Stimulated activated CD4-positive, alpha-beta T cell treated with anti-CD3 and anti-CD28 coated beads, Interleukin-2, amount 100 ng/mL, for 4 hours (primary cell): ENCODE measurements around the gene FRS2.

ENCODE experiments used
- DNase-seq: peaks from one replicate; pipeline ENCODE4 v3.0.0-alpha.2; 2020; ENCODE audit warnings: low read depth

Gene FRS2

GRCh38 chr12:69502345-69503081 lies 32.3 kb downstream of the FRS2 start:
- no peak for DNase-seq

- no peak for DNase-seq
Measured at GRCh38 chr12:69508091-69508490, 37.9 kb downstream of the FRS2 start.

- no peak for DNase-seq
Measured at GRCh38 chr12:69508621-69509020, 38.4 kb downstream of the FRS2 start.

GRCh38 chr12:69509308-69509736 lies 39.1 kb downstream of the FRS2 start:
- no peak for DNase-seq

- DNase-seq = no peak
Measured at GRCh38 chr12:69509904-69510827, 40.0 kb downstream of the FRS2 start.

GRCh38 chr12:69511016-69511415 lies 40.8 kb downstream of the FRS2 start:
- no peak for DNase-seq

GRCh38 chr12:69511469-69512267 lies 41.5 kb downstream of the FRS2 start:
- no peak for DNase-seq

GRCh38 chr12:69512820-69513219 lies 42.6 kb downstream of the FRS2 start:
- no peak for DNase-seq

- DNase-seq = no peak
Measured at GRCh38 chr12:69513297-69513696, 43.1 kb downstream of the FRS2 start.

GRCh38 chr12:69514111-69514510 lies 43.9 kb downstream of the FRS2 start:
- DNase-seq = no peak

GRCh38 chr12:69514845-69515244 lies 44.7 kb downstream of the FRS2 start:
- no peak for DNase-seq

- no peak for DNase-seq
Measured at GRCh38 chr12:69515394-69515930, 45.3 kb downstream of the FRS2 start.

GRCh38 chr12:69516950-69517349 lies 46.8 kb downstream of the FRS2 start:
- no peak for DNase-seq

- DNase-seq = no peak
Measured at GRCh38 chr12:69517406-69517805, 47.2 kb downstream of the FRS2 start.

- DNase-seq = no peak
Measured at GRCh38 chr12:69519871-69520270, 49.7 kb downstream of the FRS2 start.

- no peak for DNase-seq
Measured at GRCh38 chr12:69523433-69524330, 53.5 kb downstream of the FRS2 start.

- no peak for DNase-seq
Measured at GRCh38 chr12:69524331-69524630, 54.1 kb downstream of the FRS2 start.

- no peak for DNase-seq
Measured at GRCh38 chr12:69524755-69525469, 54.7 kb downstream of the FRS2 start.

- DNase-seq = no peak
Measured at GRCh38 chr12:69527506-69528272, 57.5 kb downstream of the FRS2 start.

- DNase-seq = no peak
Measured at GRCh38 chr12:69529021-69529420, 58.8 kb downstream of the FRS2 start.
